Measurements from ENCODE around the gene VPS13D.

DNA sequence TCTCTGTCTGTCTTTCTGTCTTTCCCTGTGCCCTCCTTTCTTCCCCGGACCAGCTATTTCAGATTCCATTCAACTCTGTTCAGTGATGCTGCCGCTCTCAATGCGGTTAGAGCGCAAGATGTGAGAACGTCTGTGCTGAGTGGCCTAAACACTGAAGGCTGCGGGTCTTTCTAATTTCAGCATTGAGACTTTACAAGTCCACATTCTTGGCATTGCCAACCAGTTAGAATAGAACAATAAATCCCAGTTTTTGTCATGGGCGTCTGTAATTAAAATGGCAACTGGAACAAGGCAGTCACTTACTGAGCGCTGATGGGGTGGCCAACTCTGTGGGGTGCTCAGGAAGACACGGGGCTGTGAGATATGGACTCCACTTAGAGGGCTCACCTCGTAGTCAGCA lies 275.4 kb downstream of the VPS13D start:
- no peak for TF ChIP-seq EZH2 (optimal IDR thresholded peaks at IDR 0.05; ENCODE audit: low read depth, low read length)
- TF ChIP-seq, protein P1, sequence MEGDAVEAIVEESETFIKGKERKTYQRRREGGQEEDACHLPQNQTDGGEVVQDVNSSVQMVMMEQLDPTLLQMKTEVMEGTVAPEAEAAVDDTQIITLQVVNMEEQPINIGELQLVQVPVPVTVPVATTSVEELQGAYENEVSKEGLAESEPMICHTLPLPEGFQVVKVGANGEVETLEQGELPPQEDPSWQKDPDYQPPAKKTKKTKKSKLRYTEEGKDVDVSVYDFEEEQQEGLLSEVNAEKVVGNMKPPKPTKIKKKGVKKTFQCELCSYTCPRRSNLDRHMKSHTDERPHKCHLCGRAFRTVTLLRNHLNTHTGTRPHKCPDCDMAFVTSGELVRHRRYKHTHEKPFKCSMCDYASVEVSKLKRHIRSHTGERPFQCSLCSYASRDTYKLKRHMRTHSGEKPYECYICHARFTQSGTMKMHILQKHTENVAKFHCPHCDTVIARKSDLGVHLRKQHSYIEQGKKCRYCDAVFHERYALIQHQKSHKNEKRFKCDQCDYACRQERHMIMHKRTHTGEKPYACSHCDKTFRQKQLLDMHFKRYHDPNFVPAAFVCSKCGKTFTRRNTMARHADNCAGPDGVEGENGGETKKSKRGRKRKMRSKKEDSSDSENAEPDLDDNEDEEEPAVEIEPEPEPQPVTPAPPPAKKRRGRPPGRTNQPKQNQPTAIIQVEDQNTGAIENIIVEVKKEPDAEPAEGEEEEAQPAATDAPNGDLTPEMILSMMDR (IDR thresholded peaks at IDR 0.05; ENCODE audit: low read length) = no peak
